ENCODE measurements around the gene TM9SF3.

TM9SF3 gene

DNA sequence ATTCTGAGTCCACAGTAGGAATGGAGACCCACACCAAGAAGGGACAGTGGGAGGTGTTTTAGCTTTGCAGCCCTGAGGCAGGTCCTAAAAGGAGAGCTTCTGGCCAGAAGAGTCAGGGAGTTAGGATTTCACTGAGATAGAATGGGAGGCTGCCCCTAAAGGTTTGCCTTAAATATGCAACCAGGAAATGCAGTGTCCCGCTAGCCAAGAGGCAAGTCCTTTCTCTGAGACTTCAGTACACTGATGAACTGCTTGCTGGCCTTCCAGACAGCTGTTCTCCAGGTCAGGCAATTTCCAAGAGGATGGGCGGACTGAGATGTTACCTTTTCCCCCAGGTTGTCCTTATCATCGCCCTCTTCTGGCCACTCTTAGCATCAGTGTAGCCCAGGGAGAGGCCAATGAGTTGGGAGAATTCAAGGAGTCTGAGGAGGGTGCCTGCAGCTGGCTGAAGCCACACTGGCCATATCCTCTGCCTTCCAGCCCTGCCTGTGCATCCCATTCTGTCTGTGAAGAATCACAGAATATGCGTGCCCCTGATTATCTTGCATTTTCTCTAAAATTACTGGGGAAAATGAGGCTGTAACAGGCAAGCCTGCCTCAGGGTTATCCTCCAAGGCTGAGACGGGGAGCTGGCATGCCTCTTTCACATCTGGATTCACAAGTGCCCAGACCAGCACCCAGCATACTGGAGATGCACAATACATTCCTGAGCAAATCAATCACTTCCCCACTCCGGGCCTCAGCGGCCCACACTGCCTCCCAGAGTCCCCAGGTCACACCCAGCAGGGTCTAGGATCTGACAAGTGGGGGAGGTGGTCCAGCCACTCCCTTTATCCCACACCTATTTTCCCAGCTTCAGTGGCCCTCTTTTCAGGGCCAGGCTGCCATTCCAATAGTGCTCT is 75.5 kb downstream of the TM9SF3 start:
- DNase-seq (ENCODE audit: low spot score) = peak; percentile 30

- peak; percentile 19 for DNase-seq (ENCODE audit: low spot score)
Observed at GRCh38 chr10:96509017-96509641, 77.7 kb downstream of the TM9SF3 start.

GRCh38 chr10:96507044-96507443 is 79.8 kb downstream of the TM9SF3 start:
- no peak for DNase-seq (ENCODE audit: low spot score)

GRCh38 chr10:96505150-96506136 is 81.4 kb downstream of the TM9SF3 start:
- DNase-seq (ENCODE audit: low spot score) = no peak

DNA sequence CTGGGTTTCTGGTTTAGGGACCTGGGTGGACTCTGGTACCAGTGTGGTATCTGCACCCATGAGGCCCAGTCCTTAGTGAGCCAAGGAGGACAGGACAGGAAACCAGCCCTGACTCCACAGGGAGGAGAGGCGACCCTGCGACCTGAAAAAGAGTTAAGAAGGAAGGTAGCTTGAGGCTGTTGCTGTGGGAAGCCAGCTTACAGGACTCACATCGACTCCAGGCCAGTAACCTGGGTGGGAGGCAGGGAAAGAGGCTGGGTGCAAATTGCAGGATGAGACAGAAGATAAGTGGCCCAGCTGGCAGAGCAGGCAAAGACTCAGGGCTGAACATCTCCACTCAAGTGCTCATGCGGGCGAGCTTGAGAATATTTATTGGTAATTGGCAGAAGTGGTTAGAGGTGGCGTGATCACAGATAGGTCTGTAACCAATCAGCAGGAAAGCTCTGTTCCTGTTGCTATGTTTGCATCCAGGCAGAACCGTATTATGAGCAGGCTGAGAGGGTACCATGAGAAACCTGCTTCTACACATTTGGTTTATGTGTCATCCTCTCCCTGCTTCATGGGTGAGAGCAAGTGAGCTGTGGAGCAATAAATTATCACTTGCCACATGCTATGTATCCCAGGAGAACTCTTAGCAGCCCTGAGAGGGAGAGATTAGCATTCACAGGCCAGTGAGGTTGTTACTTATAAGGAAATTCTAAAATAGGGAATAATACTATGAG is 84.1 kb downstream of the TM9SF3 start:
- no peak for DNase-seq (ENCODE audit: low spot score)

DNA sequence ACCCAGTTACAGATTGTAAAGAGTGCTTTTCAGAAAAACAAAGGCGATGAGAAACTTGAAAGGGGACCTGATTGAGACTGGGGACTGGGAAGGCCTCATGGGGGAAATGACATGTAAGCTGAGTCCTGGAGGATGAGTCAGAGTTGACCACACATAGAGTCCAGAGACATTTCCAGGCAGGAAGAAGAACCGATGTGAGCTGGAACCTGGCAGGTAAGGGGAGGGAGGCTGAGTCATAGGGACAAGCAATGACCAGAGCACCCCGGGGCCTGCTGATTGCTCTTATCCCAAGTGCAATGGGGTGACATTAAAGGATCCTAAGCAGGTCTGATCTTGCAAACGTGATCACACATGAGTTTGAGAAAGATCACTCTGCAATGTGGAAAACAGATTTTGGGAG is 84.8 kb downstream of the TM9SF3 start:
- DNase-seq (ENCODE audit: low spot score) = no peak

- DNase-seq (ENCODE audit: low spot score) = no peak
Observed at GRCh38 chr10:96500519-96500918, 86.3 kb downstream of the TM9SF3 start.

DNA sequence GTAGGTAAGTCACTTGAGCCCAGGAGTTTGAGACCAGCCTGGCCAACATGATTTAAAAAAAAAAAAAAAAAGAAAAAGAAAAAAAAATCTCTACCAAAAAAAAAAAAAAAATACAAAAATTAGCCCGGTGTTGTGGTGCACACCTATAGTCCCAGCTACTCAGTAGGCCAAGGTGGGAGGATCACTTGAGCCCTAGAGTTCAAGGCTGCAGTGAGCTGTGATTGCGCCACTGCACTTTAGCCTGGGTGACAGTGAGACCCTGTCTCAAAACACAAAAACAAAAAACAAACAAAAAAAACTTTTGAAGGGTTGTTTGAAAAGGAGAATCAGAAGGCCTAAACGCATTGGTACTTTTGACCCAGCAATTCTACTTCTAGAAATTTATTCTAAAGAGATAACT is 86.8 kb downstream of the TM9SF3 start:
- DNase-seq (ENCODE audit: low spot score) = no peak

DNA sequence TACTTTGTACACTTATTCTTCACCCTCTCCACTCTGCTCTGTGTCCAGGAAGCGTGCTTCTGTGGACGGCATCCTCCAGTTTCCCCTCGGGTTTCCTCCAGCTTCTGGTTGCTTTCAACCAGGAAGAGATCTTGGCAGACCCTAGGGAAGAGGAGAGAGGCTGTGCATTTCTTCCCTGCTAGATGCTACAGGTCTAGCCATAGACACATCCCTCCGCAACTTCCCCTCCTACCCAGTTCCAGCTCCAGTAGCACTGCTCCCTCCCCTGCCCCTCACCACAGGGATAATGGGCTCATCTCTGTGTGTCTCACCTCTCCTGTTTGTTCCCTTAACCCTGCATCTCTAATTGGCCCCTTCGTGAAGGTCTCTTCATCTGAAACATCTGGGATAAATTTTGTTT is 89.4 kb downstream of the TM9SF3 start:
- no peak for DNase-seq (ENCODE audit: low spot score)

- no peak for DNase-seq (ENCODE audit: low spot score)
Observed at GRCh38 chr10:96496281-96496925, 90.4 kb downstream of the TM9SF3 start.

DNA sequence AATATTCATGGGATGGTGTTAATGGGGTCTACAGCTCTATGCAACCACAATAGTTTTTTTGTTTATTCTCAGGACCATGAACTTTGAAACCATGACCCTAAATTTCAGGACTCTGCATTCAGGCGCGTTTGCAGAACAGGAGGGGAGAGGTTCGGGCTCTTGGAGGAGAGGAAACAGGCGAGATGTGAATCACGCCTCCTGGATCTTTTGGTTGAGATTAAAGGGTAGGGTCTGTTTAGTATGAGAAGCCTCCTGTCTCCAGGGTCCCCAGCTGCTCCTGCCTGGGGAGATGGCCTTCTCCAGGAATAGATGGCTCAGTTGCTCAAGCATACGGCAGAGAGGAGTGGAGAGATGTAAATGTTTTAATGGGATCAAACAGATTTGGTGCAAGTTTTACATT is 91.3 kb downstream of the TM9SF3 start:
- DNase-seq (ENCODE audit: low spot score) = no peak

DNA sequence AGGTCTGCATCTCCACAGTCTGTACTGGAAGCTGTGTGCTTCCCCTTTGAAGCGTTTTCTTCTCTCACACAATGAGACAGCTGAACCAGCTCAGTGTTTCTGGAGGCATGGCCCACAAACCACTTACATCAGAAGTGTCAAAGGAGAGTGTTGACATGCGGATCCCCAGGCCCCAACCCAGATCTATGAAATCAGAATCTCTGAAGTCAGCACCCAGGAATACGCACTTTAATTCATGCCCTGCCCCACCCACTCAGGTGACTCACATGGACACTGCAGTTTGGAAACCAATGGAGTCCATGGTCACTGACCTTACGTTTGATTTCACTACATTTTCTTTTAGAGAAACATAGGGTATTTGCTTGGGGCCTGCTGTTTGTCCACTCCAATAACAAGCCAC is 92.1 kb downstream of the TM9SF3 start:
- DNase-seq (ENCODE audit: low spot score) = no peak

- no peak for DNase-seq (ENCODE audit: low spot score)
Observed at GRCh38 chr10:96493871-96494525, 92.8 kb downstream of the TM9SF3 start.

DNA sequence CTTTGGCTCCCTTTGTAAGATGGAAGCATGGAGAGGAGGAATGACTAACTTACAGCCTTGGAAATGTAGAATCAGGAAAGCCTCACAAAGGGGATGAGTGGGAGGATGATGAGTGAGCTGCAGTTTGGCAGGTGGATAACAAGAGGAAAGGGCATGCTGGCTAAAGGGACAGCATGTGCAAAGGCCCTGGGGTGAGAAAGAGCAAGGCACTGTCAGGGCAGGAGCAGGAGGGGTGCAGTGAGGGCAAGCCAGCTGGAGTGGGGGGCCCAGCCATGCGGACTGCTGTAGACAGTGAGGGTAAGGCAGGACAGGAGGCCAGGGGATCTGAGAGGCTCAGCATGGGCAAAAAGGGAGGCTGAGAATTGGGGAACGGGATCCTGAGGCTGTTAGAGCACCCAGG is 93.6 kb downstream of the TM9SF3 start:
- no peak for DNase-seq (ENCODE audit: low spot score)

DNA sequence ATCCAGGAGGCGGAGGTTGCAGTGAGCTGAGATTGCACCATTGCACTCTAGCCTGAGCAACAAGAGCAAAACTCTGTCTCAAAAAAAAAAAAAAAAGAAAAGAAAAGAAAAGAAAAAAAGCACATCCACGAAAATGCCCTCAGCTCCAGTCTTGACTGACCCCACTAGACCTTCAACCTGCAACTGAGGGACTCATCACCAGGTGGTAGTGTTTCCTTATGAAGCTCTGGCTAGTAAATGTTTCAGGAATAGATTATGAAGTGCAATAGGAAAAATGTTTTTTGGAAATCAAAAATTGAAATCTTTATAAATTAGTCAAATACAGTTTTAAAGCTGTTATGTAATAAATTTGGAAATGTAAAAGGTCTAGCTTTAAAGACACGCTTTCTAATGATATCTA is 95.5 kb downstream of the TM9SF3 start:
- no peak for DNase-seq (ENCODE audit: low spot score)

DNA sequence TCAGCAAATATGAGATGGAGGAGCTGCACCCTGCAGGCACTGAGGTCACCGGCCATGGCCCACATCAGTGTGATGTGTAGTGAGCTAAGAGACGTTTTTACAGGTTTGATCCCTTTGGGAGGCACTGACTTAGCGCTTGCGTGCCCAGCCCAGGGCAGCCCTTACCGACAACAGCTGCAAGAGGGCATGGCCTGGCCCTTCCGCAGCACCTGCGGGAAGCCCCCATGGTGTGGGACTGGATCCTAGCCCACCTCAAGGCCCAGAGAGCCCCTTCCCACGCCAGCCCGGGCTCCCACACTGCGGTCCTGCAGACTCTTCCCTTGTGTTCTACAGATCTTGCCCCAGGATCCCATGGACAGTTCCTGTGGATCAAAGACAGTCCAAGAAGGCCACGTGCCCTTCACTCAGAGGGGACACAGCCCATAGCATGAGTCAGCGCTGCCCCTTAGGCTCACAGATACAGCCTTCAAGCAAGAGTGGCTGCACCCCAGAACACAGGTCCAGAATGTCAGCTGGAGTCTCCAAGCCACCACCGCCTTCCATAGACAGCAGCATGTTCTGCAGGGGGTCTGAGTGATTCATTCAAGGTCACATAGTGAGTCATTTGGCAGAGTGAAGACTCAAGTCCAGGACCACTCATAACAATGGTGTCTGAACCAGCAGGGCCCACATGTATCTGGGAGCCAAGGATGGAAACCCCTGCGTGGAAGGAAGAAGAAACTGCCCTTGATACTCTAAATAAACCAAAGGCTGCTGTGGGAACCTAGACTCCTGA is 98.5 kb downstream of the TM9SF3 start:
- no peak for DNase-seq (ENCODE audit: low spot score)

DNA sequence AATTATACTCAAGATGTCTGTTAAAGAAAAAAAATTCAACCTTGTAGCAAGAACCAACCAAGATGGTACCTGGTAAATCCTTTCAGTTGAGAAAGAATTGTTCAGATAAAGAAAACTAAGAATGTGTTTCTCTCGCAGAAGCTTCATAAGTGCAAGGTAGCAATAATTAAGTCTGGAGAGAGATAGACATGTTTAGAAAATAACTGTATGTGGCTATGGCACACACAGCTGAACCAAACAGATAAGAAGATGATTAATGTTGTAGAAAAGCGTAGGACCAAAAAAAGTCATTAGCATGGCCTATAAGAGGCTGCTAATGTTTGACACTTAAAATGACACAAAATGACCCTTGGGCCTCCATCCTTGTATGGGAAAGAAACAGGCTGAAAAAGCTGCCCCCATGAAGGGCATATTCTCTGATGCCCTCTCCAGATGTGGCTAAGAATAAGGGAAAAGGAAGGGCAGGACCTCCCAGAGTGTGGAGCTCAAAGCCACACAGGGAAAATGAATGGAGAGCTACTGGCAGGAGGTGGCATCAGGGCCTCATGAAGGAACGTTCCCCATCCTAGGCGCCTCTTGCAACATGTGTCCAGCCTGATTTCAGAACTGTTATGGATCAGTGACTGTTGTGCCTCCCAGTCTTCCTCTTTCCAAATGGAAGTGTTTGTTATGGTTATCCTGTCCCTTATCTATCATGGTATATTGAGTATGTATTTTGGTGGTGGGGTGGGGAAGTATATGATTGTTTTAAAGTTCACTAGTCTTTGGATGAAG is 103.8 kb downstream of the TM9SF3 start:
- no peak for DNase-seq (ENCODE audit: low spot score)

DNA sequence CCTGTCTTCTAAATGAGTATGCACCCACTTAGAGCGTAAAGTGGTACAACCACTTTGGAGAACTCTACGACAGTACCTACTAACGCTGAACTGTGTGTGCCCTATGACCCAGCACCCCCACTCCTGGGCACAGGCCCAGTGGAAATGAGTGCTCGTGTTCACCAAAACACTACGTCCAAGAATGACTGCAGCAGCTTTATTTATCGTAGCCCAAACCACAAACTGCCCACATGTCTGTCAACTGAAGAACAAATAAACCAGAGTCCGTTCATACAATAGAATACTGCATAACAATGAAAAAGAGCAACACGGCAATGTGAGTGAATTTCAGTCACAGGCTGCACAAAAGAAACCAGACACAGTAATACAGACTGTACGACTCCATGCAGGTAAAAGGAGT is 108.5 kb downstream of the TM9SF3 start:
- DNase-seq (ENCODE audit: low spot score) = no peak

DNA sequence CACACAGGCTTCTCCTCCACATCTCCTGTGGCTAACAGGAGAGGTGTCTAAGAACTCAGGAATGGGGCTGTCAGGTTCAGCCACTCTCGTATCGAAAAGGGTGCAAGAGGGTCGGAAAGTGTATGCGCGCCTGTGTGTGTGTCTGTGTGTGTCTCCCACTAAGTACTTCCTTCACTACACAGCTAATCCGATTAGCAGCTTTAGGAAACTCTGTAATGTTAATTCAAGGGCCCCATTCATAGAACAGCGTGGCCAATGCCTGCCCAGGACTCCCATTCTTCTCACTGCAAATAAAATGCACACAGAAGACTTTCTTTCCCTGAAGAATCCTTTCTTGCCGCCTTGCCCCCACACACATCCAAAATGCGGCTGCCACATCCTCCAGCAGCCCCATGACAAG is 112.9 kb downstream of the TM9SF3 start:
- DNase-seq (ENCODE audit: low spot score) = no peak
